Measurements from ENCODE around the gene CRTAC1.
A peak's percentile ranks its signal among the peaks of the same experiment; 100 is the strongest.

CRTAC1 gene

DNA sequence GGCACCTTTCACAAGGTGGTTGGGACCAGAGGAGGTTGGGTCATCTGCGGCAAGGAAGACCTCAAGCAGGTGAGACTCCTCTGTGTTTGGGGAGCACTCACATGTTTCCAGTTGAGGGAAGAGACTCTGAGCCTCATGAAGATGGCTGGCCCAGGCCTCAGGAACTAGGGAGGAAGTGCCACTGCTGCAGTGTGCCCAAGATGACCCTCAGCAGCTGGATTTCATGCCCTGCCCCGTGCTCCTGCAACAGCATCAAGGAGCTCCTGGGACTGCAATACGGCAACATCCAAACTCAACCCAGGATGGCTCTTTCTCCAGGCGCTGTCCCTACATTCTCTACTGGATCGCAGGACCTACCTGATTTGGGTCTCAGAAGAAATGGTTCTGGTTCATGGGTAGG lies 106.9 kb downstream of the CRTAC1 start:
- DNase-seq (ENCODE audit: low read depth) = no peak

DNA sequence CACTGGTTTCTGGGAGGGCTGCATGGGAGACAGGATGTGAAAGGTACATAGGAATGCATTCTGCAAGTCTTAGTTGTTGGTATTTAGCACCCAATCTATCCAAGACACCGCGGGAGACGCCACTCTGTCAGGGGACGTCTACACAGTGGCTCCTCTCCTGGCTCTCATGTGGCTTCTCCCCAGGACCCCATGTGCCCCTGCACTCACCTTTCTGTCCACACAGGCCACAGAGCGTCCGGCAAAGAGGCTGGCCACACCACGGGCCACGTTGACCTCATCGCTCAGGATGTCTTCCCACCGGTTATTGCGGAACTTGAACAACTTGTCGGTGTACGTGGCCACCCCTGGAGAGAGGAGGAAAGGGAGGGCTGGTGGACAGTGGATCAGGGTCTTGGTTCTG lies 107.4 kb downstream of the CRTAC1 start:
- DNase-seq (ENCODE audit: low read depth) = no peak

DNA sequence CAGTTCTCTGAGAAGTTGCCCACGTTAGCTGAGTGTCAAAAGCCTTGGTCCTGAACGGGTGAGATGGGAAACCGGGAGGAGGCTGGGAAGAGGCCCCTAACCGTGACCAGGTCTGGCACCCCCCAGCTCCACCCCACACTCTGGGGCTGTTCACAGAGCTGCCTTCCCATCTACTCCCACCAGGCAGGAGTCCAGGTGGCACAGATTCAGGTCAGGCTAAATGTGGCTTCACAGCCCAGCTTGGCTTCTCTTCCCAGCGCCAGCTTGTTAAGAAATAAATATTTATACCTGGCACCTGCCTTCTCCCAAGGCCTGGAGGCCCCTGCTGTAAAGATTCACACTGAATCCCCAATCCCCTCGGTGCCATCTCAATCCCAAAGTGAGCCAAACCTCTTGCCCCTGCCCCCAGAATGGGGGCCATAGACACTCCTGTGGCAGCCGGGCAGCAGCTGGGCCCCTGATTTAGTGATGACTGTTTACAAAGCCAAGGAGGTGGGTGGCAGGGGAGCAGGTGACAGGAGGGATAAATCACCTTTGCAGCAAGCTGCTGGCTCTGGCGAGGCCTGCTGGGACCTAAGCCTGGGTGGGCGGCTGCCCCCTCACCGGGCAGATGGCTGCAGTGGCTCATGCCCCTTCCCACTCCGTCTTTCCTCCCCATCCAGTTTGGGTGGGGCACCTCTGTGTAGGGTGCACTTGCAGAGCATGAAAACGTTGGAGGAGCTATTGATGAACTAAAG lies 108.2 kb downstream of the CRTAC1 start:
- no peak for DNase-seq (ENCODE audit: low read depth)

DNA sequence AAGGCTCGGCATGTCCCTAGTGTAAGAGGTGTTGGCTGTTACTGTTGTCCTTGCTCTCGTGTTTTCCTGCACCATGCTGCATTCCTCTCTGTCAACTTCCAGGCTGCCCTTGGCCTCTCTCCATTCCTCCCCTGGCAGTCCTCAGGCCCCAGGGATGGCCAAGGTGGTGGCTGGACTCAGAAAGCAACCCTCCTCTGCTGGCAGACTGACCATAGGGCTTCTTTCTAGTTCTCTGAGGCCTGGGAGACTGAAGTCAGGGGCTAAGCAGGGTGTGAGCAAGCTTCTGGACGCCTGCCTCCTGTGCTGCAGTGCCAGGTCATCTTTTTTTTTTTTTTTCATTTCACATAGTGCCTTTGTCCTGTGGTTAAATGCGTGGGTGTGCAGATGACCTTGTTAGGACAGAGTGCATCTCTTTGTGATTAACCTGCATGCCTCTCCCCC lies 108.8 kb downstream of the CRTAC1 start:
- DNase-seq (ENCODE audit: low read depth) = no peak

DNA sequence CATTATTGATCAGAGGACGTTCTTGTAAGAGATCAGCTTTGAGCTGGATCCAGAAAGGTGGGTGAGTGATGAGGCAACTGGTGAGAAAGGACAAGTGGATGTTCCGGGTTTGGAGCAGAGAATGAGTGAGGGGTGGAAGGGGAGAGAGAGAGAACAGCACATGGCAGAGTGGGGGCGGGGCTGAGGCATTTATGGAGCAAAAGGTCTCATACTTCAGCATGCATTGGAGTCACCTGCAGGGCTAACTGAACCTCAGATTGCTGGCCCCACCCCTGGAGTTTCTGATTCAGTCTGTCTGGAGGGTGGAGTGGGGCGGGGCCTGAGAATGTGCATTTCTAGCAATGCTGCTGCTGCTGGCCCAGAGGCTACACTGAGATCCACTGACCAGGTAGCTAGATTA lies 109.6 kb downstream of the CRTAC1 start:
- DNase-seq (ENCODE audit: low read depth) = no peak

DNA sequence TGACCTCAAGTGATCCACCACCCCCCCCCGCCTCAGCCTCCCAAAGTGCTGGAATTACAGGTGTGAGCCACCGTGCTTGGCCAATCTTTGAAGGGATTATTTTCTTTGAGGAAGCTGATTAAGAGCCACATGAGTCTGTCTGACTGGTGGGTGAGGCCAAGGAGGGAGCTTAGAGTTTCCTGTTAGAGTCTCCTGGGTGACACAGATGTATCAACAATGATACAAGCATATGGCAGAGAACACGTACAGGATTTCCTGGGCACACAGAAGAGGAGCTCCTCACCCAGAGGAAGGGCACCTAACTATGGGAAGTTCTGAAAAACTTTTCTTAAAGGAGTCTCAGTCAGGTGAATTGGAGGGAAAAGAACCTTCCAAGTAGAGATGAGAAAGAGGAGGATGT lies 111.4 kb downstream of the CRTAC1 start:
- no peak for DNase-seq (ENCODE audit: low read depth)

DNA sequence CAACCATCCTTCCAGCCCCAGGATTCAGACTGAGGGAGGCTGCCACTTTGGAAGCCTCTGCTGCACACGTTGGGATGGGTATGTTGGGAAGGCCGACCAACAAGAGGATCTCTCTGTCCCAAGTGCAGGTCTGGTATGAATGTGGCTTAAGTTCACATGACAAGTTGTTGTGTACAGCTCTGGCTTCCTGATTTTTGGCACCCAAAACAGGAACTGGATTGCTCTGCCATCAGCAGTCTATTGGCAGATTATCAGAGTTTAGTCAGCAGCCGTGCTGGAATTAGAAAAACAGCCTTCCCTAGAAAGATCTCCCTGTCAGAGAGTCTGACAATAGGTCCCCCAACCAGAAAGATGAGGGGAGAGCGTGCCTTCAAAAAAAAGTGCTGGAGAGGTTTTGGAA lies 113.8 kb downstream of the CRTAC1 start:
- DNase-seq (ENCODE audit: low read depth) = no peak

DNA sequence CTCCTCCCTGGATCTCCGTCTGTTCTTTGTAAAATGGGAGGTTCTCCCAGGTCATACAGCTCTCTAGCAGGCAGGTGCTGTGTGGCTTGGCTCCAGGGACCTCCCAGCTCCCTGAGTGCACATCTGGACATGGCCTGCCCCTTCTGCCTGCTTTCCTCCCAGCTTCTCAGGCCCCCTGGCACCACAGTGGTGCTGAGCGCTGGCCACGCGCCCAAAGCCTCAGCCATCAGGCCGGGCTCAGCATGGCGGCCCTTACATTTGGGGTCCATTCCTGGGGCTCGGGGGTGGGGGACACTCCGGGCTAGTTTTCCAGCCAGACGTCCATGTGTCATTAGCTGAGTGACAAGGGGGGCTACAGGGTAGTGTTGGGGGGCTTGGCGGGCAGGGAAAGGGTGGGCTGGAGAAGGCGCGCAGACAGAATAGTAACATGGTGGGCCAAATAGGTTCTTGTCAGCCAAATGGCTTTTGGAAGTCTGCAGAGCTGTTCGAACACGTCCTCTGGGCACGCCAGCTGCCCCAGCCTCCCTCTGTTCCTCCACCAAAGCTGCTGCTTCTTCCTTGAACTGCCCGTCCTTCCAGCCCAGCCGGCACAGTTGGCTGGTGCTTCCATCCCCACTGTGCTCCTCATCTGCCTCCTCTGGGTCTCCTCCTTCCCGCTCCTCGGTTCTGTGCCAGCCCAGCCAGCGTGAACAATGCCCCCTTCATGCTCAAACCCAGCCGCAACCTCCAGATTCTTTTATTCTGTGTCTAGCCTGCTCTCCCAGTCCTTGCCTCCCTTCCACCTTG lies 114.9 kb downstream of the CRTAC1 start:
- DNase-seq (ENCODE audit: low read depth) = no peak

DNA sequence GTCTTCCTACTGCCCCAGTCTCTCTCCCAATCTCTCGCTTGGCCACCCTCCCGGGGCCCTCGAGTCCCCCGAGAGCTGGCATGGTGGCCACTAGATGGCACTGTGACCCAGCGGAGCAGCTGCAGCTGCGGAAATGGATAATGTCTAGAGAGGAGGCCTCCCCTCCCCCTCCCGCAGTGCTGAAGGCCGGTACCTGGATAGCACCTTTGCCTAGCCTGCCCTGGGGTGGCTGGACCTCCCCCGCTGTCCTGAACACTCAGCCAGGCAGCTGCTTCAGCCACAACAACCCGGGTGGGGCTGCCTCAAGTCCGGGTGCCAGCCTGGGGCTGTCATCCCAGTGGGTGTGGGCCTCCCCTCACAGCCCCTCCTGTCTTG lies 115.6 kb downstream of the CRTAC1 start:
- peak; percentile 56 for DNase-seq (ENCODE audit: low read depth)

DNA sequence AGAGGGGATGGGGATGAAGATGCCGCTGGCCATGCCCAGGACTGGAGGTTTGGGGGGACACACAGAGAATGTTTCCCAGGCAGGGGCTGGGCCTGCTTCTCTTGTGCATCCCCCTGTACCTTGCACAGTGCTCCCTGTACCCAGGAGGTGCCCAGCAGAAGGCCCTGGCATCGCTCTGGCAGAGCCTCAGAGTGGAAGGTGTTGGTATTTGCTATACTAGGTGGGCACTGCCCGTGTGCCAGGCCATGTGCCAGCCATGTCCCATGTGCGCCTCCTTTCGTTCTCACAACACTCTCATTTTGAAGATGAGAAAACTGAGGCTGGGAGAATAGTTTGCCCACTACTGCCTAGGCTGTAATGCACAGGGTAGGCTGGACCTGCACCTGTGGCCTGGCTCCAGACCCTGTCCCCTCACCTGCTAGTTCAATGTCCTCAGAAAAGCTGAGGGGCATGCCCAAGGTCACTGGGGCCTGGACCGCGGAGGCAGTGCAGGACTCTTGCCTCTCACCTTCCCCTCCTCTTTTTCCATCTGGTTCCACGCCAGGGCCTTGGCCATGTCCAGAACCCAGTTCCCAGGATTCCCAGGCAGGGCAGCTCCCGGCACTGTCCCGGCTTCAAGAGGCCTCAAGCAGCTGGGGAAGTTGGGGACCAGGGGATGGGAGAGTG lies 116.1 kb downstream of the CRTAC1 start:
- no peak for DNase-seq (ENCODE audit: low read depth)

DNA sequence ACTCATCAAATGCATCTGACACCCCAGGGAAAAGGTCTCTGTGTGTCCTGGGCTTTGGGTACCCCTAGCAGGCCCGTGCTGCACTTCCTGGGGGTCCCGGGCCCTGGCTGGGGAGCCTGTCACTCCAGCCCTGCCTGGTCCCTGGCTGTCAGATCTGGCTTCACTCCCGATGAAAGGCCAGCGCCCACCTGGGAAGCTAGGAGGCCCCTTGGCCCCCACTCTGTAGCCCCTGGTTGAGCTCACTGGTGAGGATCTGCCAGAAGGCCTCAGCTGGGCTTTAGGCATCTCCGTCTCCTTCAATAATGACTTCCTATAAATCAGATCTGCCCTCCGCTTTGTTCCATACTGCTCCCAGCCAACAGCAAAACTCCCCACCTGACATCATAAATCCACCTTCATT lies 116.8 kb downstream of the CRTAC1 start:
- DNase-seq (ENCODE audit: low read depth) = no peak

DNA sequence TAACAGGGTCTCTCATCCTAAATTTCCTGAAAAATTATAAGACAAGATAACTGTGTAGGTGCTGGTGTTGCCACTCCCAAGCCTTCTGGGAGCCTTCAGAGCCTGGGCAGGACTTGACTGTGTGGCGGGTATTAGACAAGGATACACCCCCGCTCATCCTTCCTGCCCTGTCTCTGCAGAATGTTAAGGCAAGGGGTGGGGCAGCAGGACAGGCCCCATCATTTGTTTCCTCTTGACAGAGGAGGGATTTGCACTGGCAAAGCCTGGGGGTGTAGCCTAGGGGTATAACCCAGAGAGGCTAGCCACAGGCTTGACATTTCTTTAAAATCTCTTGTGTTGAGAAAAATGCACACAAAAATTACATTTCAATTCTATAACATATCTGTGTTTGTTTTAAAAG lies 117.2 kb downstream of the CRTAC1 start:
- no peak for DNase-seq (ENCODE audit: low read depth)

DNA sequence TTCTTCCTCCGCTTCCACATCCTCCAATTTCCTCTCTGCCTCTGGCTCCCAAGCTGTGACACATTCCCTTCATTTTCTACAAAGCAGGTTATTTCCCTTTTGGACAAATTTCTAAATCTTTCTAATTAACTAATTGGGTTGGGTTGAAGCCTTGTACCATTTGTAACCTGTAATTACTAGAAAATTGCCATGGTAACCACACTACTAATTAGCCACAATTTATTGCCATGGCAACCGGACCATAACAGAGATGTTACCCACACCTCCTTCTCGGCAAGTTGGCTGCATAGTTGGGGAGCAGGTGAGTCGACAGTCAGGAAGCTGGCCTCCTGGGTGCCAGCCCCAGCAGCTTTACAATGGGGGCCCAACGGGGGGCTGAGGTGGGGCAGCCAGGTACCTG lies 119.2 kb downstream of the CRTAC1 start:
- no peak for DNase-seq (ENCODE audit: low read depth)

DNA sequence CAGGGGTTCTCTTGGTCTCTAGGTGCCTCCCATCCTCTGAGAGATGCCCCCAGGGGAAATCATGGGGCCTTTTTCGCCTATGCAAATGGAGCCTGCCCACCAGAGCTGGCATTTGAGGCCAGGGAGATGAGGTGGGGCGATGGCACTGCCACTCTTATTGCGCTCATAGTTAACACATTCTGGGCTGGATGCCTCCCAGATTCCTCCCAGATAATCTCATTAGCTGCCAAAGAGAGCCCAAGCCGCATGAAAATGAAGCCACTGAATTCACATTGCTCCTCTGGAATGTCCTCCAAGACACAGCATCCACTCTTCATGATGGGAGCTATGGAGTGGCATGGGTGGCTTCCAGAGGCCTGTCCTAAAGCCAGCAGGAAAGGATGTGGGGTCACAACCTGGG lies 119.8 kb downstream of the CRTAC1 start:
- no peak for DNase-seq (ENCODE audit: low read depth)

DNA sequence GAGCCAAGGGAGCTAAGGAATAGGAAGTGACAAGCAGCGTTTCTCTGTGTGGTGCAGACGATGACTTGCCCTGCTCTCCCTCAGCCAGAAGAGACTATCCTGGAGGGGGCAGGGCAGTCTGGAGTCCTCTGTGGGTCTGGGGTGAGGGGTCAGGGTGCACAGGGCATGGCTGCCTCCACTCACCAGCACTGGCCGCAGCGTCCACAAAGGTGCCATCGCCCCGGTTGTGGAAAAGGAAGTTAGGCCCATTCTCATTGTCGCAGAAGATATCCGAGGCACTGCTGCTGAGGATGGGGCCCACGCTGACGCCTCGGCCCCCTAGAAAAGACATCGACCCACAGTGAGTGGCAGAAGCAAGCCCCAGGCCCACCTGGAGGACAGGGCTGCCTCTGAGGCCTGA lies 122.6 kb downstream of the CRTAC1 start:
- DNase-seq (ENCODE audit: low read depth) = no peak

DNA sequence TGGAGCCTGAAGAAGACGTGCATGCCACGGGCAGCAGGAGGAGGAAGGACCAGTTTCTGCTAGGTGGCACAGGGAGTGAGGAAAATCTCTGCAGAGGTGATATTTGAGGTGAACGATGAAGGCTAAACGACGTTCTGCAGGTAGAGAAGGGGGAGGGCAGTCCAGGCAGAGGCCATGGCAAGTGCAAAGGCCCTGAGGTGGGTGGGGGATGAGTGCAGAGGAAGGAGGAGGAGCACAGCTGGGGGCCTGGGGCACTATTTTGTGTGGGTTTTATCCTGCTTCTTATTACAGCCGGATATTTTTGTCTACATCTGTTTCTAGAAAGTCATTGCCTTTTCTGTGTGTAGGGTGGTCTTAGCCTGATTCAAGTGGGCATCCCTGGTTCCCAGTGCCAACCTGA lies 123.2 kb downstream of the CRTAC1 start:
- DNase-seq (ENCODE audit: low read depth) = no peak

DNA sequence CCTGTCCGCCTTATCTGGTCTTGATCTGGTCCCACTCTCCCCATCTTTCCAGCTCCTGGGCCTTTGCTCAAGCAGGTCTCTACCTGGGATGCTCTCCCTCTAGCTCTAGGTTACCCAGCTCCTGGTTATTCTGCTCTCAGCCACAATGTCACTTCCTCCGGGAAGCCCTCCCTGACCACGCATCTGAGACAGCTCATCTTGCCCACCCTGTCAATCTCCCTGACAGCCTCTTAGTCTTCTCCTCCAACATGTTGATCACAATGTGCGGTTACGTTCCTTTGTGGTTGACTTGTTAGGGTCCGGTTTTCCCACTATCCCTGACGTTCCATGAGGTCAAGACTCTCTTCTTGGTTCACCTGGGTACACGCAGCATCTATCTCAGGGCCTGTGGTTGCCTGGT lies 125.1 kb downstream of the CRTAC1 start:
- no peak for DNase-seq (ENCODE audit: low read depth)

DNA sequence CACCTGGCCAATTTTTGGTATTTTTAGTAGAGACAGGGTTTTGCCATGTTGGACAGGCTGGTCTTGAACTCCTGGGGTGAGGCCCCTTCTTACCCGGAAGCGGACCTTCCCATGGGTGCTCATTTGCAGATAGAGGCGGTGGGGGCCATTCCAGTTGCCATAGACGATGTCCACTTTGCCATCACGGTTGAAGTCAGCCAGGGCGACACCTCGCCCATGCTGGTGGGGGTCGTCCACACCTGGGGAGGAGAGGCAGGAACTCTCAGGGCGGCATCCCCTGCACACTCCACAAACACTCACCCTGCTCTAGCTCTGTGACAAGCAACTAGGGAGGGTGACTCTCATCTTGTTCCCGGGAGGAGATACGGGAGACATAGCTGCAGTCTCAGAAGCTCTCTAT lies 125.8 kb downstream of the CRTAC1 start:
- no peak for DNase-seq (ENCODE audit: low read depth)

DNA sequence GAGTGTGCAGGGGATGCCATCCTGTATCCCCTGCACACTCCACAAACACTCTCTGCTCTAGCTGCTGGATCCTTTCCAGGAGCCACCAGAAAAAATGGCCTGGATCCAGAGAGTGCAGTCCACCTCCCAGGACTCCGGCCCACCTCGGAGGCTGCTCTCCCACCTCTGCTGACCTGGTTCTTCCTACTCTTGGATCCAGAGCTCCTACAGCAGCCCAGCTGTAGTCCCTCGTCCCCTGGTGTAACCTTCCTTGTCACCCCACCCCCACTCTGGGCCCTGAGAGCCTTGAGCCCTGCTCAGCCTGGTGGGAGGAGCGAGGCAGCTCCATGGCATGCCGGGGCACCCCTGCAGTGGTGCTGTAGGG lies 126.4 kb downstream of the CRTAC1 start:
- DNase-seq (ENCODE audit: low read depth) = no peak

DNA sequence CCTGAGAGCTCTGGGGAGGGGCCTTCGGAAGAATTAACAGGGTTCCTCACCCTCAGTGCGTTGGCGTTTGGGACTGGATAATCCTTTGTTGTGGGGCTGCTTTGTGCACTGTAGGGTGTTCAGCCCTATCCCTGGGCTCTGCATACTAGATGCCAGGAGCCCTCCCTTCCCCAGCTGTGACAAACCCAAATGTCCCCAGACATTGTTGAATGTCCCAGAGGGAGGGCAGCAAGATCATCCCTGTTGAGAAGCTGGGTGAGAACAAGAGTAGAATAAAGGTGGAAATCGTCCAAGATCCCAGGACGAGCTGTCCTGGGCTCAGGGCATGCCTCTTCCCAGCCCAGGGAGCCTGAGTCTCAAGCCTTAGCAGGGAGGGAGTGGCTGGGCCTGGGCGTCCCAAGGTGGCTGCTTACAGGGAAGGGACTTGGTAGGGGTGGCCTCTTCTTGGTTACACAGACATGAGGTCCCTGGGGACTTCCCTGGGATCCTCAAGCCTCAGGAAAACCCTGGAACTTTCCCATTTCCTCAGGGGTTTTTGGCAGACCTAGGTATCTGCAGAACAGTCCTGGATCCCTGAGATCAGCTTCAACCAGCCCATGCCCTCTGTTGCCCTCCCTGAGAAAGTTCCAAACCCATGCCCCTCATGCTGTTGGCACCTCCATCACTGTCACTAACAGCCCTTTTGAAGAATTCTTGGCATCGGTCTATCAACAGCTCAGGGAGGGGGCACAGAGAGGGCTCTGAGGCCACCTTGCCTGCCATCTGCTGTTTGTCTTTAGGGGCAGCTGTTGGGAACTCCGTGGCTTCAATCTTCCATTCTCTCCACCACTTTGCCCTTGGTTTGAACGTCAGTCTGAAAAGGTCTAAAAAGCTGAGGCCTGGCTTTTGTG lies 127.0 kb downstream of the CRTAC1 start:
- no peak for DNase-seq (ENCODE audit: low read depth)

DNA sequence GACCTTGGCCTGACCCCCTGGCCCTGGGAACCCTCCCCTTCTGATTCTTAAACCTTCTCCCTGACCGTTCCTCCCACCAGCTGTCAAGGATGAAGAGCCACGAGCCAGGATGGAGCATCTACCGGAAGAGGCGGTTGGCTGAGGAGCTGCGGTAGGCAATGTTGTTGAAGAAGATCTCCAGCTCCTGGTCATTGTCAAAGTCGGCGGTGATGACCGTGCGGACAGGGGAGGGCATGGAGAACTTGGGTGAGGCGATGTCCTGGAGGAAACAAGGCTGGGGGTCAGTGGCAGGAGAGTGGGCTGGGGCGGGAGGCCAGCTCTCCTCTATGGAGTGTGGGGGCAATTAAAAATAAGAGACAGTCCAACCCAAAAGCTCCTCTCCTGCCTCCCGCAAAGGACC lies 129.0 kb downstream of the CRTAC1 start:
- no peak for DNase-seq (ENCODE audit: low read depth)

DNA sequence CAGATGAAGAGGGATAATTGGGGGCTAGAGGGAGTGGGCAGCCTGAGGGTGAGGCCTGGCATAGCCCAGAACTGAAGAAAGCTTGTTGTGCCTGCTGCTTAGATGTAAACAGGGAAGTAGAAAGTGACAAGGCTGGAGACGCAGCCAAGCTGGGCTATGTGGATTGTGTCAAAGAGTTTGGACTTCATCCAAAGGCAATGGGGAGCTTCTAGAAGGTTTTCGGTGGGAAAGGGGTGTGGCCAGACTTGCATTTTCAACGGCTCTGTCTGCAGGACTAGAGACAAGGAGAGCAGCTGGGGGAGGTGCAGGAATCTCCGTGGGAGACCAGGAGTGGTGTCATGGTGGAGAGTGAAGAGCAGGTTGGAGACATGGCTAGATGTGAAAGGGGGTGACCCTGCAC lies 132.0 kb downstream of the CRTAC1 start:
- no peak for DNase-seq (ENCODE audit: low read depth)
